GM21526 (cell line): ENCODE results near the gene TNFAIP3.

ENCODE experiments used
- ATAC-seq: cut with Tn5 transposase; IDR thresholded peaks from one replicate; pipeline ENCODE4 v1.9.1; 2021; ENCODE audit warnings: moderate library complexity; ENCODE audit not compliant: unreplicated experiment, low FRiP score

TNFAIP3 gene

GRCh38 chr6:137894779-137895385 lies 27.8 kb downstream of the TNFAIP3 start:
- ATAC-seq, result no peak

DNA sequence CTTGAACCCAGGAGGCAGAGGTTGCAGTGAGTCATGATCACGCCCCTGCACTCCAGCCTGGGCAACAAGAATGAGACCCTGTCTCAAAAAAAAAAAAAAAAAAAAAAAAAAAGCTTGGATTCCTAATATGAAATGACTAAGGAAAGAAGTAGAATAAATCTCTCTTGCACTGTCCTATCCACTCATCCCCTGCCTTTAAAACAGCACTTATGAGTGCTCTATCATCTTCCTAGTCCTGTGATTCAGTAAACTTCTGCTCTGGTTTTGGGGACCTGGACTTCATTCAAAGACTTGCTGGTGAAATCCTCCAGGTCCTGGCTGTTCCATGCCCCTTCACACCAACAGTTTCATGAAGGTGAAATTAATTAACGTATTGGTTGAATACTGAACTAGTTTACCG lies 29.6 kb downstream of the TNFAIP3 start:
- no peak for ATAC-seq

- no peak for ATAC-seq
Measured at GRCh38 chr6:137900815-137901214, 33.8 kb downstream of the TNFAIP3 start.

DNA sequence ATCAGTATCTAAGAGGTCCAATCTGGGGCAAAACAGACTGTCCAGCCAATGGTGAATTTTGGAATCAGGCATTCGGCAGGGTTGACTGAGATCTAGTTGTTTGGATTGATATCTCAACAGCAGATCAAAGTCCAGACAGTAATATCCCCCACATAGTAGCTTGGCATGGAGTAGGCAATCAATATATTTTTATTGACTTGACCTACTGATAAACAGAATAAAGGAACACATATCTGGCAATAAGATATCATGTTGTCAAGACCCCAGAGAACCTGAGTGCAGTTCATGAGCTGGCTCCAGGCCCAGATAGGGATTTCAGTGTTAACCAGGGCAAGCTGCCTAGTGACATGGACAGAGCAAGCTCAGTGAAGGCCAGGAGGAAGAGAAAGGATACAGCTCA lies 34.4 kb downstream of the TNFAIP3 start:
- no peak for ATAC-seq

DNA sequence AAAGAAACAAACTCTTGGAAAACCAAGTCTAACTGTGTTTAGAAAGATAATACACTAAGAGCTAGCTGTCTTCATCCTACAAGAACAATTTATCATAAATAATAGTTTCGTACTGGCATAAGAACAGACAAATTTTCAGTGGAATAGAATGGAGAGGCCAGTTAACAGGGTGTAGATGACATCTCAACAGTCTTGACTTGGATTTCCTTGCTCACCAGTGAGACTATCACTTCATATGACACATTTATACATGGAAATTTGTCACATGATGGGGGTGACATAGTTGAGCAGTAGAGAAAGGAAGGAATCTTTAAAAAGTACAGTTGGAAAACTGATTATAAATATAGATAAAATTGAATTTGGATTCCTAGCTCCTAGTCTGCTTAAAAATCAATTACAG lies 35.6 kb downstream of the TNFAIP3 start:
- no peak for ATAC-seq

DNA sequence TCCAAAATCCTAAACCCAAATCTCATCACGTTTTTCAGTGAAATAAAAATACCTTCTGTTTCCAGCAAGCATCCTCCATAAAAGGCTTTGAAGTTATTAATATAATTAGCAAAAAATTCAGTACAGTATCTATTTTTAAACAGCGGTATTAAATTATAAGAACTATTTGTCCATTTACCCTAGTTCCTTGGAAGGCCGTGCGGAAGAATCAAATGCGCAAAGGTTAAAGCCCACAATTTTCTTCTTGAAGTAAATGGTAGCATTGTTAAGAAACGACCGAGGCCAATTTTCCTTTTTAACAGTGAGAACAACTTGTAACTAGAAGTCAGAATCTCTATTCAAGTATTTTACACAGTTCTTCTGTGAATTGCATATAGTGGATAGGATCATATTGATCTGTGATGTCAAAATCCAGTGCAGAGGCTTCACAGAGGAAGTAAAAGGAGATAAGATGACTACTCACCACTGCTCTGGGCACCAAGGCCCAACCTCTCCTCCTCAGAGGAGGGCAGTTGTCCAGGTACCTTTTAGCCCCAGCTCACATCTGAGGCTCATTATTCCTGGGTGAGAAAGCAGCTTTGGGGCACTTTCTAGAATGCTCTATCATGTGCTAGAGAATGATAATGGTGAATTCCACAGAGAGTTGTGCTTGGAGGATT lies 36.3 kb downstream of the TNFAIP3 start:
- ATAC-seq, result no peak

DNA sequence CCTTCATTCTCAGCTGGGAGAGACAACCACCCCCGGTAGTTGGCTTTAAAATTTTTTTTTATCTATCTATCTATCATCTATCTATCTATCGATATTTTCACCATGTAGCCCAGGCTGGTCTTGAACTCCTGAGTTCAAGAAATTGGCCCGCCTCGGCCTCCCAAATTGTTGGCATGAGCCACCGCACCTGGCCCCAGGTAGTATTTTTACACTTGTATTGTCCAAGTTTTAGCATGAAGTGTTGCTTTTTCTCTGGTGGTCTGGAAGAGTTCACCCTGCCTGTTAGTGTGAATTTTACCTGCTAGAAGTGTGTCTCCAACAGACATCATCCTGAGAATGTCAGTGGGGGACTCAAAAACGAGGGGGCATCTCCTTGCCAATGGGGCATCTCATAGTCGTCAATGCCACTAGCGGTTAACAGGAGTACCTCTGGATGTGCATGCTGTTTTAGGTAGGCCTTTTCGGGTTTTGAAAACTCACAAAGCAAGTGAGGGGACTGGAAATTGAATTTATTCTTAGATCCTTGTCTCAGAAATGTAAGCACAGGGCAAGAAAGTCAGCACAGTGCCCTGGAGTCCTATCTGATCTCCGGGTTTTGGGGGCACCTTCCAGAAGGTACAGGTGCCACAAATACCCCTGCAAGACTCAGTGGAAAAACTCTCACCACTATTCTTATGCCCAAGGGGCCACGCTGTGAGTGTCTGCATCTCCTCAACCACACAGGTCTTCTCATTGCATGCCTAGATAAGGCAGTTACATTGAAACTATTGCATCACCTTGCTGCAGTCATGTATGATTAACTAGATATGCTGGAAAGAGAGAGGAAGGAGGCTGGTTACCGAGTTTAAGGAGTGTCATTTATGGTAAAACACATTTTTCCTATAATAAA lies 37.1 kb downstream of the TNFAIP3 start:
- peak; percentile 47 for ATAC-seq

GRCh38 chr6:137904822-137905617 lies 38.0 kb downstream of the TNFAIP3 start:
- ATAC-seq, result no peak

GRCh38 chr6:137906020-137906472 lies 39.0 kb downstream of the TNFAIP3 start:
- no peak for ATAC-seq

- no peak for ATAC-seq
Measured at GRCh38 chr6:137907170-137907569, 40.1 kb downstream of the TNFAIP3 start.

DNA sequence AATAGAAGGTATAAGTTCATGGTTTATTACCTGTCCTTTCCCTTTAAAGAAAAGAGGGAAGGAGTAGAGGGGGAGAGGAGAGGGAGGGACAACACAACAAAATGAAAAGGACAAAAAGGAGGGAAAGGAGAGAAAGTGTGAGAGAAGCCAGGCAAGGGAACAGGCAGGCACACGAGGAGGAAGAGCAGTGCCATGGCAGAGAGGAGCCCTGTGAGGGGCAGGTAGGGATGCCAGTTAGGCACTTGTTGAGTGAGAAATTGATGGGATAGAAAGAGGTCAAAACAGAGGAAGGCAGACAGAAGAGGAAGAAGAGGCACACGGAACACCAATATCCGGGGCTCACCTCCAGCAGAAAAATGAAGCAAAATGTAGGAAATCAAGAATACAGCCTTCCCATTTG lies 42.5 kb downstream of the TNFAIP3 start:
- no peak for ATAC-seq

DNA sequence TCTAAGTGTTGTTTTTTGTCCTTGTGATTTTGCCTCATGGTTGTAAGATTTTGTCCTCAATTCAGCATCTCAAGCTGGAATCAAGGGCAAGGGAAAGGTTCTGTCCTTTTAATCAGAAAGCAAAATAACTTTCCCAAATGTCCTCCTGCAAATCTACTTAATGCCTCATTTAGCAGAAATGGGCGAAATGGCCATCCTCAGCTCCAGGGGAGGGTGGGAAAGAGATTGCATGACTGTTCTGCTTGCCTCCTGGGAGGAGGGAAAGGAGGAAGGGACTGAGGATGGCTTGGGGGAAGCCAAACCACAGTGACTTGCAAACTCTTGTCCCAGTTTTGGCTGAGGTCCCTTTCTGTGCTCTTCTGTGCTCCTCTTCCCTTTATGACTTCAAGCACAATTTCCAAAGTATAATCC lies 43.4 kb downstream of the TNFAIP3 start:
- no peak for ATAC-seq

GRCh38 chr6:137910843-137911456 lies 43.9 kb downstream of the TNFAIP3 start:
- ATAC-seq, result no peak

DNA sequence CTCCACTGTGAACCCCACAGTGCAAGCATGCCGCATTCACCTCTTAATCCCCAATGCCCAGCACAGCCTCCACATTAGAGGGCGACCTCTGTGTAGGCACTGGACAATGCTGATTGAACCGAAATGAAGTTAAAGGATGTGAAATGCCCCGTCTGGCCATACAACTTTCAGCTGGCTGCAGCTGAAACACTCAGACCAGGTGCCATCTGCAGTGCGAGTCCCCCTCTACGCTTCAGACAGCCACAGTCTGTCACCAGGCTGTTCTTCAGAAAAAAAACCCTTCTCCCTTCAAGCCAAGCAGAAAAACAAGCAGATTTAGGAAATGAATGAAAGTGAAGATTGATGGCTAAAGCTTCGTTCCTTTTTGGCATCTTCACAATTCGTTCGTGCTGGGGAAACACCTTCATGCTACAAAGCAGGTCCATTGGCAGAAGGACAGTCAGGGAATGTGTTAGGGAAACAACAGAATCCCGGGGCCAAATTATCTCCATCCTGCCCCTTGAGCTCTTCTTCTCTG lies 44.7 kb downstream of the TNFAIP3 start:
- ATAC-seq, result no peak

- ATAC-seq, result no peak
Measured at GRCh38 chr6:137912813-137913212, 45.8 kb downstream of the TNFAIP3 start.

DNA sequence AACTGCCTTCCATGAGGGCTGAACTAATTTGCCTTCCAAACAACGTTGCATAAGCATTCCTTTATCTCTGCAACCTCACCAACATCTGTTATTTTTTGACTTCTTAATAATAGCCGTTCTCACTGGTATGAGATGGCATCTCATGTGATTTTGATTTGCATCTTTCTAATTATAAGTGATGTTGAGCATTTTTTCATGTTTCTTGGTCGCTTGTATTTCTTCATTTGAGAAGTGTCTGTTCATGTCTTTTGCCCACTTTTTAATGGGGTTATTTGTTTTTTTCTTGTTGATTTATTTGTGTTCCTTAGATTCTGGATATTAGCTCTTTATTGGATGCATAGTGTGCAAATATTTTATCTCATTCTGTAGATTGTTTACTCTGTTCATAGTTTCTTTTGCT lies 46.4 kb downstream of the TNFAIP3 start:
- no peak for ATAC-seq

DNA sequence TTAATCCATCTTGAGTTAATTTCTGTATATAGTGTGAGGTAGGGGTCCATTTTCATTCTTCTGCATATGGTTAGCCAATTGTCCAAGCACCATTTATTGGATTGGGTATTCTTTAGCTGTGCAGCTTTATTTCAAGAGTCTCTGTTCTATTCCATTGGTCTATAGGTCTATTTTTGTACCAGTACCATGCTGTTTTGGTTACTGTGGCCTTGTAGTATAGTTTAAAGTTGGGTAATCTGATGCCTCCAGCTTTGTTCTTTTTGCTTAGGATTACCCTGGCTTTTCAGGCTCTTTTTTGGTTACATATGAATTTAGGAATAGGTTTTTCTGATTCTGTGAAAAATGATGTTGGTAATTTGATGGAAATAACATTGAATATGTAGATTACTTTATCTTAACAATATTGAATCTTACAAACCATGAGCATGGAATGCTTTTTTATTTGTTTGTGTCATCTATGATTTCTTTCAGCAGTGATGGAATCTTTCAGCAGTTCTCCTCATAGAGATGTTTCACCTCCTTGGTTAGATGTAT lies 47.0 kb downstream of the TNFAIP3 start:
- ATAC-seq, result no peak

DNA sequence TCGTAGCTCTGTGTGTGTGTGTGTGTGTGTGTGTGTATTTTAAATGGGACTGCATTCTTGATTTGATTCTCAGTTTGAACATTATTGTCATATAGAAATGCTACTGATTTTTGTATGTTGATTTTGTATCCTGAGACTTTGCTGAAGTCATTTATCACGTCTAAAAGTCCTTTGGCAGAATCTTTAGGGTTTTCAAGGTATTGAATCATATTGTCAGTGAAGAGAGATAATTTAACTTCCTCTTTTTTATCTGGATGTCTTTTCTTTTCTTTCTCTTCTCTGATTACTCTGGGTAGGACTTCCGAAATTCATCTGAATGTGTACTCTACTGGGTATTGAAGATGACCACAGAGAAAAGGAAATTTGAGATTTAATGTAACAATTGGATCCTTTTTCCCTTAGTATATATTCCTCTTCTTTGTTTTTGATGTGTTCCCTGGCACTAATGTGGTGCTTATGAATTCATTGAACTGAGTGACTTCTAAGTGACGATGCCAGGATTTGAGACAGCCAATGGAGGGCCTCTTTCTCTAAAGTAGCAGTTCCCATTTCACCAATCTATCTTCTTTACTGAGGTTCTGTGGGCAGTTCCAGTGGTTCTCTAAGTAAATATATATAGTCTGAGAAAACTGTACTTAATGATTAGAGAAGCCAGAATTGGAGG lies 47.6 kb downstream of the TNFAIP3 start:
- no peak for ATAC-seq

DNA sequence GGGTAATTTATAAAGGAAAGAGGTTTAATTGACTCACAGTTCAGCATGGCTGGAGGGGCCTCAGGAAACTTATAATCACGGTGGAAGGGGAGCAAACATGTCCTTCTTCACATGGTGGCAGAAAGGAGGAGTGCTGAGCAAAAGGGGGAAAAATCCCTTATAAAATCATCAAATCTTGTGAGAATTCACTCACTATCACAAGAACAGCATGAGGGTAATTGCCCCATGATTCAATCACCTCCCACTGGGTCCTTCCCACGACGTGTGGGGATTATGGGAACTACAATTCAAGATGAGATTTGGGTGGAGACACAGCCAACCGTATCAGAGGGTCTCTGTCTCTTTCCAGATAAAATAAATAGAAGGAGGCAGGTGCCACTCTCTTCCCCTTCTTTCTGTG lies 48.7 kb downstream of the TNFAIP3 start:
- ATAC-seq, result no peak
